GM18868 (cell line): ENCODE measurements around the gene KCNK1.

Source experiments
- ATAC-seq: cut with Tn5 transposase; IDR thresholded peaks from one replicate; pipeline ENCODE4 v1.9.1; 2021; ENCODE audit warnings: mild to moderate bottlenecking, moderate library complexity; ENCODE audit not compliant: unreplicated experiment

The KCNK1 gene

DNA sequence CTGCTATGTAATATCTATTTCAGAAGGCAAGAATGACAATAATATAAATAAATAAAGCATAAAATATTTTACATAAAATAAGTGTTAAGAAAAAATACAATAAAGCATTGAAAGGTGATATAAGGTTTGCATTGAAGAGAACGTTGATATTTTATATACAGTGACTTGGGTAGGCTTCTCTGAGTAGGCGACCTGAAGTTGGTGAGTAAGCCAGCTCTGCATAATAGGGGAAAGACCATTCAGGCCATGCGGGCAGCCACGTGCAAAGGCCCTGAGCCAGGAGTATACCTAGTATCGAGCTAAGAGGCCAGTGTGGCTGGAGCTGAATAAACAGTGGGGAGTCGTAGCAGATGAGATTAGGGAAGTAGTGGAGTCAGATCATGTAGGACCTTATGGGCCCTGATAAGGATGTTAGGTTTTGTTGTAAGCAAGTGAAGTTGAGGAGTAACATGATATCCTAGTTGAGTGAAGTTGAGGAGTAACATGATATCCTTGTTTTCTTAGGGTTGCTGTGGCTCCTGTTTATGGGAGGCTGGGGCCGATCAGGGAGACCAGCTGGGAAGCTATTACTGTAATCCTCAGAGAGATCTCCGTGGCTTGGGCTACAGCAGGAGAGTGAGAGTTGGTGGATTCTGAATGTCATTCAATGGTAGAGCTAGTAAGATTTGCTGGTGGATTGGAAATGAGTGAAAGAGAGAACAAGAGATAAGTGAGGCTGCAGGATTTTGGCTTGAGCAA lies 22.0 kb downstream of the KCNK1 start:
- no peak for ATAC-seq

DNA sequence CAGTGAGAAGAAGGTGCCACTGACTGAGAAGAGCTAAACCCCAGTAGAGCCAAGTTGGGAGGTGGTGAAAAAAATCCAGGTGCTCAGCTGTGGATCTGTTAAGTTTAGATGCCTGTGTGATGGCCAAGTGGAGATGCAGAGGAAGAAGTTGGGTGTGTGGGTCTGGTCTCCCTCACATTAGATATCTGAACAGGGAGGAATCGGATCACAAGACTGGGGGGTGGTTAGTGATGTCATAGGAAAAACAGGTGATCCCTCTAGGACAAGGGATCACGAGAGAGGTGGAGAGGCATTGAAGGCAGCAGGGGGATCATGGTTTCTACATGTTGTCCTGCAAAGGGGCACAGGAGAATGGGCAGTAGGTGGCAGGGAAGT lies 22.6 kb downstream of the KCNK1 start:
- ATAC-seq: no peak

DNA sequence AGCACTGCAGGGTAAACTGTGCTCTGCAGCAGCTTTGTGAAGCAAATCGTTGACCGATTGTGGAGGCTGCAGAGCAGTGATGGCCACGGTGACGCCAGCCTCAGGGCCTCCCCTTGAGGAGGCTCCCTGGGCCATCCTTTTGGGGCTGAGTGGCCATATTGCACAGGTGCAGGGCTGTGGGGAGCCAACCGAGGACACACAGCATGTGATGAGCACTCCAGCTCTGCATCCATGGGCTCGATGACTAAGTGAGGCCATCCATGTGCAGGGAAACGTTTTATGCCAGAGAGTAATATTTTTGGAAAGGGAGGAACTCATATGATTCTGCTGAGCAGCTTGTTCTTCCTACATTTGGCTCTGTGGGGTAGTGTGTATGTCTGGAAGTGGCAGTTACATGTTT lies 24.6 kb downstream of the KCNK1 start:
- ATAC-seq: no peak

DNA sequence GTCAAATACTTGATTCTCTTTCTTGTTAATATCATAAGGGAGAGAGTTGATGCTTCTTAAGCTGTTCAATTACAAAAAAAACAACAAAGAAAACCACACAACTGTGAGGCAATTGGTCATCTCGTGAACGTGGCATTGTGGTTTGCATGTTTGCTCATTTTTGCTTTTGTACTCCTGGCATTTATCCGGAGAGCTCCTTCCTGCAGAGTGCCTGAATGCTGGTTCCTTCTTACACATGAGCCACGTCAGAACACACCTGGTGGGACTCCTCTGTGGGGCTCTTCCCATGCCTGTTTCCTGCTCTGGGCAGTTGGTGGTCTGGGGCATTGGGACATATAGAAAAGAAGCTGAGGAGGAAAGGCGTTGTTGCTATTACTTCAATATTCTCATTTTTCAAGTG lies 25.7 kb downstream of the KCNK1 start:
- ATAC-seq: no peak

DNA sequence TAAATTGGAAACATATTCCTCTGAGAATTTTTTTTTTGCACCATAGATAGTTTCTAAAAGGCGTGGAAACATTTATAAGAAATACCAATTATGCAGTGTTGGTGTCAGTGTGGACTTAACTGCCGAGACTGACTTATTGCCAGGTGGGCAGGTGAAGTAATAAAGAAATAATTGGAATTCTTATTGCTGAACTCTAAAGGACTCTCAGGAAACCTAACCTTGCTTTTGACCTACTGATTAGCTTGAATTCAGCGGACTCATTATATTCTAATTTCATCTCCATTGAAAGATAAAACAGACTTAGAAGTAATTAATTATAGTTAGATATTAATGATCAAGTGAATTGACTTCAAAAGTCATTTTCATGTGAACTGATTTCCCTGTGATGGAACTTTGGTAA lies 26.3 kb downstream of the KCNK1 start:
- no peak for ATAC-seq

DNA sequence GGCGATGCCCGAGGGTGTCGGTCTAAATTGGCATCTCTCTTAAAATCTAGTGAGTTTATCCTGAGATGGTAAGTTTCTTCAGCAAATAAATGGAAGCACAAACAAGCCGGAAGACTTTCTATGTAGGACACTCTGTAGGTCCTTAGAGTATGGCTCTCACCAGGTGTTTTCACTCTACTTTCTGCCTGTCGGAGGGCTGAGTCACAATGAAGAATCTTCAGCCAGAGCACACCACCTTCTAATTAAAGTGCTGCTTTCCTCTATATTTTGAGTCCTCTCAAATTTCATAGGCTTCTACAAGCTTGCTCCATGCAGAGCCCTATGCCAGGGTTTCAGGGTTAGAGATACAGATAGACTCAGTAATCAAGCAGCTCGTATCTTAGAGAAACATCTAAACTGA lies 27.1 kb downstream of the KCNK1 start:
- ATAC-seq: no peak

DNA sequence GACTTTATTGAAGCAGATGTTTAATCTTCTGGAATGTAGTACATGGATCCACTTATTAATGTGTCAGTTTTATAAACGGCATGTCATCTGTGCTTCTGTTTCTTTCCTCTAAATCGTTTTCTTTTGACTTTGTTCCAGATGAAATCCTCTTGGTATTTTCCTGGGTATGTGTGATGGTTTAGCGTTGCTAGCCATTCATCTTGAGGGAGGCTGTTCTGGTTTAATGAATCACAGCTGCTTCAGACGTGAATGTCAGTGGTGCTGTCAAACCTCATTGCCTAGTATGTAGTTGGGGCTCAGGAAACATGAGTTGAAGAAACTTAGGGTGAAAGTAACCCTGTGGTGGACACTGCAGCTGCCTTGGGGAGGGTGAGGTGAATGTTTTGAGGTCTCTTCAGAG lies 33.2 kb downstream of the KCNK1 start:
- ATAC-seq: no peak

DNA sequence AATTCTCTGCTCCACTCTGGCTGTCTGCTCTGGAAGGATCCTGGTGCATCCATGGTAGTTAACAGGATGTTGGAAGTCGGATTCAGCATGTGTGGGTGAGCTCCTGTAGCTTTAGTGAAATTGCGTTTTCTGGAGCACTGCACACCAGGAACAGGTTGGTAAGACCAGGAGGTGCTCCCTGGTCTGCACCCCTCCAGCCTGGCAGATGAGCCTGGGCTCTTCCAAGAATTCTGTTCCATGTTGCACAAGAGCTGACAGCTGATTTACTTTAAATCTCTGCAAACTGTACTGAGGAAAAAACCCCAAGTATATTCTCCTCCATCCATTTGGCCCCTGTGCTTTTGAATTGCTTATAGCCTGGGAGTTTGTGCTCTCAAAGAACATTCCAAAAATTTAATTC lies 33.7 kb downstream of the KCNK1 start:
- ATAC-seq: no peak

DNA sequence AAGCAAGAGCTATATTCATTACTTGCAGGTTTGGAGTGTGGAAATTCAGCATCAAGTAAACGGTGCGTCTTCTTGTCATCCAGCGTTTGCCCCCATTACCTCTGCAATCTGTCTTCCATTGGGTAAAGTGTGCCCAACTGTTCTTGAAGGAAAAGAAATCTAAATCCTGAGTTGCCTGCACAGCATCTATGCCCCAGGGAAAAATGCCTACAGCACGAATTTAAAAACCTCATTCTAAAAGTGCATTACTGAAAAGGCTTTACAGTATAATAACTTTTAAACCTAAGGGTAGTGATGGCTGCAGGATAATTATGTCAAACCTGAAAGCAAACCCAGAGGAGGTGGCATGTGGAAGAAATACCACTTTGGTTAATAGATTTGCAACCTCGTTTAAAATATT lies 37.2 kb downstream of the KCNK1 start:
- no peak for ATAC-seq

DNA sequence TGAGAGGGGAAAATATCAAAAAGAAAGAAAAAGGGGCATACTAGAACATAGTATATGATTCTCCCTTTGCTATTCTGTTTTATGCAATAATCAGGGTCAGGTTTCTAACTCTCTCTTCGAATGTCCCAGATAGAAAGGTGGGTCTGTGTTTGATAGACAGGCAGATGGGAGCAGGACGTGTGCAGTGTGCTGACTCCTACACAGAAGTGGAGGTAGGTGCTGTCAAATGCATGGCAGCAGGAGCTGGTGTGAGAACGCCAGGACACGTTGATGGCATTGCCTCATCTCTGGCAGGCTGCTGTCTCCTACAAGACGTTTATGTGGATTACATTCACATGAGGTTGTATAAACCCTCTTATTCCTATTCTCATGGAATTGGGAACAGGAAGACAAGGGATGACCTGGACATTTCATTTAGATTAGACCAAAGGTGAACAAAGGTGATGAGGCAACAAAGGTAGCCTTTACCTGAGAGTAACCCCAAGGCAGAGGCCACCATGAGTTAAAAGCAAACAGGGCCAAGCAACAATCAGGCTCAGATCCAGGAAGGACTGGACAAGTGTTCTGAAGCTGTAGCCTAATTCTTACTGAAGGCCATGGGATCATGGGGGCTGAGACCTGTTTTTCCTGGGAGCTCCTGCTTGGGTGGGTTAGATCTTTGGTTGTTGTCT lies 37.8 kb downstream of the KCNK1 start:
- ATAC-seq: no peak

DNA sequence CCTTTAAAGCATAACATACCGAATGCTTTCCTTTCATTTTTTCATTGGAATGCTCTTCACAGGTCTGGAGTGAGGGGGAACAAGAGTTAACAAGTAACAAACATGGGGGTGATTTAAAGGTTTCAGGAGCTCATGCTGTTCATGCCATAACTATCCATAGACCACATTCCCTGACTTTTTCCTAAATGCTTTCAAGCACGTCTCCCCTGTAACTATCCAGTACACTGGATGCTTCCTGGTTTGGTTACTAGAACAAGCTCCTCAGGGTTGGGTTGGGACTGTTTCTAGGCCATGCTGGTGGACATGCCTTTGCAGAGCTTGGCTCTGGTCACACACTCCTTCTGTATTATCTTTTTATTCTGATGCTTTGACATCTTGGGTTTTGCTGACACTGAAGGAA lies 38.6 kb downstream of the KCNK1 start:
- no peak for ATAC-seq

DNA sequence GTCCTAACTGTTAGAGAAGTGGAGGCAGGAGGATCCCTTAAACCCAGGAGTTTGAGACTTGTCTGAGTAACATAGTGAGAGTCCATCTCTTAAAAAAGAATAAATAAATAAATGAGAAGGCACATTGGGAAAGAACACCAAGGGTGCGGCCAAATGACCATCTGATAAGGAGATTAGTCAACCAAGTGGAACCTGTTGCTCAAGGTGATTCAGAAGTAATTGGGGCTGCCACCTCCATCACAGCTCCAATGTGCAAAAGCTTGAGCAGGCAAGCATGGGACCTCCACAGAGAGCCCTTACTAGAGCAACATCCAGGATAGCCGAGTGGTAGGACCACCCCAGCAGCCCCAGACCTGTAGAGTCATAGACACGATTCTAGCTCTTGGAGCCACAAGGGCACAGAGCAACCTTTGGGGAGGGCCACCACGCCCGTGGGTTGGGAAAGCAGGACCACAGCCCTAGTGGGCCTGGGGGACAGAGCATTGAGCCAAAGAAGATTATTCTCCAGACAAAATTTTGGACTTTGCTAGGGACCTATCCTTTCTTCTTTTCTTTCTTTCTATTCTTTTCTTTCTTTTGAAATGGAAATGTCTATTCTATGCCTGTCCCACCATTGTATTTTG lies 40.9 kb downstream of the KCNK1 start:
- ATAC-seq: no peak

DNA sequence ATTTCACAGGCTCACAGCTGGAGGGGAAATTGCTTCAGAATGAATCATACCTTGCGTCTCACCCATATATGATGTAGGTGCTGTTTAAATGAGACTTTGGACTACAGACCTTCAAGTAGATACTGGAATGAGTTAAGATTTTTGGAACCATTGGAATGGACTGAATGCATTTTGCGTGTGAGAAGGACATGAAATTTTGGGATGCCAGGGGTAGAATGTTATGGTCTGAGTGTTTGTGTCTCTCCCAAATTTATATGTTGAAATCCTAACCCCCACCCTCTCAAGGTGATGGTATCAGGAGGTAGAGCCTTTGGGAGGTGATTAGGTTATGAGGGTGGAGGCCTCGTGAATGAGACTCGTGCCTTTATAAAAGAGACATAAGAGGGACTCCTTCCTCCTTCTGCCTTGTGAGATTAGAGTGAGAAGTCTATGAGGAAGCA lies 41.4 kb downstream of the KCNK1 start:
- ATAC-seq: no peak

DNA sequence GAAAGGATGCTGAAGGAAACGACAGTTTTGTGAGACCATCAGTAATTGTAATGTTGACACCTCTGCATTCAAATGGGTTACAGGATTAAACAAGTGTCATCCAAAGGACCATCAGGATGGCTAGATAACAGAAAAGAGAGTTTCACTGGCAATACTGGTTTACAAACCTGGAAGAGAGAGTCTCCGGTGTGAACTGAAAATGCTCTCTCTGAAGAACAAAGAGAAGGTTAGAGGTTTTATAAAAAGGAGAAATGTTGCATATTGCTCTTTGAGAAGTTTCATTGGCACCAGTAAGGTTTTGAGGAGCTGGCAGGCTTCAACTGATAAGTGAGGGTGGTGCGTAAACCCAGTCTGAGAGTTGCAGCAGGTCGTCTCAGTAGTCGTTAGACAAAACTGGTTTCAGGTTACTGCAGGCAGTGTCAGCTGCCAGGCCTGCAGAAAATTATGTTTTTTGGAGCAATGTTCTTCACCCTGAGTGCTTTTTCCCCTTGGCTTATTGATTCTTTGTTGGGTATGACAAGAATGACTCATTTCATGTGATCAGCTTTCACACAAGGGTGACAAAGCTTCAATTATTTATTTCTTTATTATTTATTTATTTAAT lies 42.2 kb downstream of the KCNK1 start:
- ATAC-seq: no peak

DNA sequence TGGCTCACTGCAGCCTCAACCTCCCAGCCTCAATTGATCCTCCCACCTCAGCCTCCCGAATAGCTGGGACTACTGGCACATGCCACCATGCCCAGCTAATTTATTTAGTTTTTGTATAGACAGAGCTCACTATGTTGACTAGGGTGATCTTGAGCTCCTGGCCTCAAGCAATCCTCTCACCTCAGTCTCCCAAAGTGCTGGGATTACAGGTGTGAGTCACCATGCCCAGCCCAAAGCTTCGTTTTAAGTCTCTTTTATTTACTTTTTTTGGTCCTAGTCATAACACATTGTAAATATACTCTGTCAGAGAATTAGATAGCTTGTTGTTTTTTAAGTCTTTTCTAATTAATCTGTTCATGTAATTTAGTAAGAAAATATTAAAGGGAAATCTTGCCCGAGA lies 42.8 kb downstream of the KCNK1 start:
- ATAC-seq: no peak

DNA sequence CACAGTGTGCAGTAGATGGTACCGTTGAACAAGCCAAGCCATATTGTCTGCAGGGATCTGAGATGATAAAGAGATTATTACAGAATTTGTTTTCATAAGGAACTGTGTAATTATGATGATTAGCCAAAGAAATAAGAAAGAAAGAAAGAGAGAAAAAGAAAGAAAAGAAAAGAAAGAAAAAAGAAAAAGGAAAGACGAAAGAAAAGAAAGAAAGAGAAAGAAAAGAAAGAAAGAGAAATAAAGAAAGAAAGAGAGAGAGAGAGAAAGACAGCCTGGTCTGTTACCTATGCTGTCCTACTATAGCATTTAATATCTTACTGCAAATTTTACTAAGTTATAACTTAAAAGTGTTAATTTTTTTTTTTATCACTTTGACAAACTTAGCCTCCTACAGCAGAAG lies 43.6 kb downstream of the KCNK1 start:
- ATAC-seq: no peak

DNA sequence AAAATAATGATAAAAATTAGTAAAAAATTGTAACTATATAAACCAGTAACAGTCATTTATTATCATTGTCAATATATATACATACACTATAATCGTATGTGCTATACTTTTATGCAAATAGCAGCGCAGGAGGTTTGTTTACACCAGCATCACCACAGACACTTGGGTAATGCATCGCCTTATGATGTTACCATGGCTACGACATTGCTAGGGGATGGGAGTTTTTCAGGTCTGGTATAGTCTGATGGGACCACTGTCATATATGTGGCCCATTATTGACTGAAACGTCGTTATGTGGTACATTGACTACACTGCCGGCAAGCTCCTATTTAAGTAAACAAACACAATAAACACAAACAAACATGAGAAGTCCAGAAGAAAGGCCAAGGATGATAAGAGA lies 45.6 kb downstream of the KCNK1 start:
- ATAC-seq: no peak

DNA sequence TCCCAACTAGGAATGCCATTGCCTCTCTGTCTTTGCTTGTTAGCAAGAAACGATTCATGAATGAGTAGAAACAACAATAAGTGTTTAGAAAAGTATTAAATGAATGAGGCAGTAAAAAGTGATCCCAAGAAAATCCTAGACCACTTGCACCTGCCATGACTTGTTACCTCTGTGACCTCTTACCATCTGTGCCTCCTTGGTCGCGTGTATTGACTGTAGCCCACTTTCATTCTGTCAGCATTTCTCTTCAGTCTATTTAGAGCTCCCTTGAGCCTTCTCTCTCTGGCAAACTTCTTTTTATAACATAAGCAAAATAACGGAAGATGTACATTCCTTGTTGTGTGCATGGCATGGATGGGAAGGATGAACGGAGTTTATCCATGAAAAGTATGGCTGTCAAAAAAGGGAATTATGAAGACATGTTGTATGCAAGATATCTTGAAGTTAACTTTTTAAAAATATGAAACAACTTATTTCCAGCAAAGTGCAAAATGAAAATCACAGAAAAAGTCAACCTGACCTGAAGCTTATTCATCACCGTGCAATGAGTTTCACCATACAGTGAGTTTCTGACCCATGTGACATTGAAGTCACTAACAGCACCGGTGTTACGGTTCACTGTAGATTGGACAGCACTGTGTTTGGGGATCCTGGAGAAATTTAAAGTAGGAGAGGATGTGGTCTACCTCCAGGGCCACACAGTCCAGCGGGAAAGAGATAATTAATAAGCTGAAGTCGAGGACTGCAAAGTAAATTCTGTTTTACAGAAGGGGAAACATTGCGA lies 47.7 kb downstream of the KCNK1 start:
- ATAC-seq: no peak

DNA sequence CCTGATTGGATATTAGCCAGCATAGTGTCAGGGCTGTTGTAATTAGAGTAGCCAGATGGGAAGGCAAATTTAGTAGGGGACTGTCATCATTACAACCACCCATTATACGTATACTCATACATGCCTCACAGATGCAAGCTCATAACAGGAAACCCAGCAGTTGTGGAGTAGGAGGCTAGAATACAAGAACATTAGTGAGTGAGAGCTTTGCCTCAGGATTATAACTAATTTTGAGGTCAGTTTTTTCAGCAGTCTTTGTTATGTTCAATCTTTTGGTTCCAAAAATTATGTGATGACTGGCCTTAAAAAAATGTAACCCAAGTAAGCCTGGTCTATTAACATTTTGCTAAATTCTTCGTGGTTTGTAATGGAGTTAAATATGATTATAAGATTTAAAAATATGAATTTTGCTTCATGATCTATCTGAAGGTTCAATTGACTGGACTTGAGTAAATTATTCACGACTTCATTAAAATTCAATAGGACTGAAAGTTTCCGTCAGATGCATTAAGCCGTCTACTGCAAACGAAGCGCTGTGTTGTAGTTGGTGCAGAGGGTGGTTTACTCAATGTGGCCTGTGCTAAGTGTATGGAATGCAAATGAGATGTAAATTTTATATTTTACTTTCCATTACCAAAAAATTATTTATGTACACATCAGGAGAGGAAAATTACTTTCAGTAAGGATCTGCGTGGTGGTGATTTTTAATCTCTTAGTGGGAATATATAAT lies 48.8 kb downstream of the KCNK1 start:
- ATAC-seq: no peak

DNA sequence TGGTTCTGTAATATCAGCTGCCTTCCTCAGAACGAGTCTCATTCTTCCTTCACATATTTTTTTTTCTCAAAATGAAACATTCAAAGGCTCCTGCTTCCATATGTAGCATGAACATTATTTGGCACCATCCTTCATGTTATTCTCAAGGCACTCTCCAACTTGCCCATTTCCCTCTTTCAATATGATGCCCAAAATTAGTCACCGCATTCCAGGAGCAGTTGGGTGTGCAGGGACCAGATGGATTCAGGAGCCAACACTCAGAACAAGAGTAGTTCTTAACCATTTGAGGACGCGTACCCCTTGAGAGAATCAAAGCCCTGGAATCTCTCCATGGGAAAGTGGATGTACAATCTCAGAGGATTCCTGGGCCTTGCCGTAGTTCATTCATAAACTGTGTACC lies 50.3 kb downstream of the KCNK1 start:
- no peak for ATAC-seq
